PC-3 (cell line): ENCODE data around the gene PAOX.

ENCODE experiments used
- CTCF ChIP-seq: fragments of 300-600 bp; sonication (generic); conservative IDR thresholded peaks from 2 replicates; pipeline ENCODE4 v1.5.1; 2017; ENCODE audit warnings: antibody characterized with exemption, low read depth, mild to moderate bottlenecking, low read length
- EZH2 ChIP-seq: fragments of 300-600 bp; sonication (generic); IDR thresholded peaks from one replicate; pipeline ENCODE4 v1.6.1; 2017; ENCODE audit warnings: antibody characterized with exemption, mild to moderate bottlenecking, low read length; ENCODE audit not compliant: unreplicated experiment

DNA sequence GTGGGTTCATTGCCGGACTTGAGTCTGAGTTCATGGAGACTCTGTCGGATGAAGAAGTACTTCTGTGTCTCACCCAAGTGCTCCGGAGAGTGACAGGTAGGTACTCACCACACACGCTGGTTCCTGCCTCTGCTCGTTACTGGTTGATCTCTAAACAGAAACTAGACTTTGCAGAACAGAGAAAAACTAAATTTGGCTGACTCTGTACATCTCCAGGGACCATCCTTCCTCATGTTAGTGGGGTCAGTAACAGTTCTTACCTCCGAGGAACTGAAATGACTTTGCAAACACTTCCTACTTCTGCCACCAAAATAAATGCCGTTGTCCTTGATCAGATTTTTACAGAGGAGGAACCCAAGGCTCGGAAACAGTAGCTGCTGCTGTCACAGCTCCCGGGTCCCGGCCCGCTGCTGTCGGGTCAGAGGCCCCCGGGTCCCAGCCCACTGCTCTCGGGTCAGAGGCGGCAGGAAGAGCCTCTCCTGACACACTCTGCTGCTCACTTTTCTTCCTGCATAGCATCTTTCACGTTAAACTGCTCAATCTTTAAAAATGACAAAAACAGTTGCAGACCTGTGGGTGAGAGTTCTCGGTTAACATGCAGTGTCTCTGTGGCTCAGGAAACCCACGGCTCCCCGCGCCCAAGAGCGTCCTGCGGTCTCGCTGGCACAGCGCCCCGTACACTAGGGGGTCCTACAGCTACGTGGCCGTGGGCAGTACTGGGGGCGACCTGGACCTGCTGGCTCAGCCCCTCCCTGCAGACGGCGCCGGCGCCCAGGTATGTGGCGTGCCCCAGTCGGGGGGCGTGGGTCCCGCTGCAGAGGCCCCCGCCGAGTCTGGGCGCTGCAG is 10.1 kb downstream of the PAOX start:
- no peak for TF ChIP-seq CTCF
- no peak for TF ChIP-seq EZH2
